PC-9 (cell line): ENCODE data around the gene C10orf71. TPM values are rescaled to one million over a fixed set of nuclear protein-coding genes. Genes with fewer than 3 reads are reported as not detected.

Experiments used
- BruUV-seq: library from RNA; stranded (reverse); fragments of 400-500 nt; replicated peaks from 2 replicates; lab custom pipeline; 2021; lab: Mats Ljungman, UMichigan
- CTCF ChIA-PET: fragments of 300-600 bp; sonication (Branson Sonifier 250); formaldehyde crosslinking; loops from one replicate; lab custom pipeline; 2022; ENCODE audit warnings: antibody characterized with exemption; lab: Charles Lee
- POLR2A ChIA-PET: fragments of 300-600 bp; sonication (Branson Sonifier 250); formaldehyde crosslinking; loops from one replicate; lab custom pipeline; 2022; ENCODE audit warnings: antibody characterized with exemption; ENCODE audit not compliant: unreplicated experiment; lab: Charles Lee
- DNase-seq, 2 experiments: peaks; one replicate each; pipeline versions ENCODE4 v3.0.0 to v3.0.0-alpha.2; 2015 to 2022; ENCODE audit warnings: mixed read lengths in 1 of 2
- H2AFZ ChIP-seq: fragments of 200-600 bp; sonication (generic); 2 replicates; pipeline ENCODE4 v1.8.1; 2017; ENCODE audit warnings: antibody characterized with exemption
- H3F3A ChIP-seq: fragments of 200-600 bp; sonication (generic); 2 replicates; pipeline ENCODE4 v1.8.1; 2017; ENCODE audit warnings: antibody characterized with exemption, mild to moderate bottlenecking, low read depth; ENCODE audit not compliant: insufficient read depth
- H3K27ac ChIP-seq: fragments of 200-600 bp; sonication (generic); 2 replicates; pipeline ENCODE4 v1.6.1; 2016; ENCODE audit warnings: mixed run types
- H3K27me3 ChIP-seq: fragments of 200-600 bp; sonication (generic); 2 replicates; pipeline ENCODE4 v1.6.1; 2016; ENCODE audit warnings: low read depth, mixed run types; ENCODE audit not compliant: insufficient read depth
- H3K36me3 ChIP-seq: fragments of 200-600 bp; sonication (generic); 2 replicates; pipeline ENCODE4 v1.6.1; 2016; ENCODE audit warnings: low read depth, mixed run types
- H3K4me1 ChIP-seq: fragments of 200-600 bp; sonication (generic); replicated peaks from 2 replicates; pipeline ENCODE4 v1.6.1; 2016; ENCODE audit warnings: mixed run types; ENCODE audit not compliant: insufficient read depth
- H3K4me2 ChIP-seq: fragments of 200-600 bp; sonication (generic); 2 replicates; pipeline ENCODE4 v1.6.1; 2017; ENCODE audit warnings: mixed run types
- H3K4me3 ChIP-seq: fragments of 200-600 bp; sonication (generic); 2 replicates; pipeline ENCODE4 v1.6.1; 2016; ENCODE audit warnings: mixed run types
- H3K79me2 ChIP-seq: fragments of 200-600 bp; sonication (generic); 2 replicates; pipeline ENCODE4 v1.6.1; 2017; ENCODE audit warnings: low read depth, mixed run types
- H3K9me2 ChIP-seq: fragments of 200-600 bp; sonication (generic); 2 replicates; pipeline ENCODE4 v1.8.1; 2017; ENCODE audit warnings: mild to moderate bottlenecking; ENCODE audit not compliant: insufficient read depth
- H3K9me3 ChIP-seq: fragments of 200-600 bp; sonication (generic); 2 replicates; pipeline ENCODE4 v1.8.1; 2016; ENCODE audit warnings: low read depth; ENCODE audit not compliant: insufficient read depth
- H4K20me1 ChIP-seq: fragments of 200-600 bp; sonication (generic); 2 replicates; pipeline ENCODE4 v1.8.1; 2017; ENCODE audit not compliant: insufficient read depth
- CTCF ChIP-seq: fragments of 200-600 bp; sonication (generic); conservative IDR thresholded peaks from 2 replicates; pipeline ENCODE4 v1.6.1; 2017; ENCODE audit warnings: mixed run types, antibody characterized with exemption, mild to moderate bottlenecking, moderate library complexity
- EZH2 ChIP-seq: fragments of 200-600 bp; sonication (generic); IDR thresholded peaks from 2 replicates; pipeline ENCODE4 v1.8.0; 2017; ENCODE audit warnings: antibody characterized with exemption, low read depth
- intact Hi-C: fragments of 100-400 bp; cut with micrococcal nuclease; formaldehyde crosslinking; loops from one replicate; pipeline ENCODE4 v1.10.0; 2022; ENCODE audit not compliant: unreplicated experiment
- total RNA-seq: library from RNA; stranded (reverse); gene quantifications from 2 replicates; pipeline ENCODE4 v1.2.3, GENCODE V29; 2021

Gene C10orf71
- total RNA-seq, 1 experiment from 2014 or later = not detected

- H3F3A ChIP-seq = no peaks in the 10 kb centered on the region
- no peak for DNase-seq
- no peaks in the 10 kb centered on the region for H3K9me3 ChIP-seq
- H4K20me1 ChIP-seq = no peaks in the 10 kb centered on the region
- H3K4me2 ChIP-seq = no peak overlapping the region
- H3K36me3 ChIP-seq = no peaks in the 10 kb centered on the region
- H3K4me3 ChIP-seq = no peak overlapping the region
- CTCF ChIA-PET = no interaction called here
- TF ChIP-seq EZH2 (no peak), CTCF (no peak)
- POLR2A ChIA-PET = no interaction called here
- H3K27ac ChIP-seq = no peak overlapping the region
- intact Hi-C loops = no loop called here
- no peaks in the 10 kb centered on the region for H3K79me2 ChIP-seq
- BruUV-seq = no TSS peak
- H2AFZ ChIP-seq = no peak overlapping the region
- no peaks in the 10 kb centered on the region for H3K9me2 ChIP-seq
- H3K27me3 ChIP-seq = peaks cover 58% of the 10 kb centered on the region
- H3K4me1 ChIP-seq = no peaks in the 10 kb centered on the region
Observed at GRCh38 chr10:49308881-49309280, 9.9 kb downstream of the C10orf71 start.

- TF ChIP-seq CTCF (no peak), EZH2 (no peak)
- no TSS peak for BruUV-seq
- Histone ChIP-seq H4K20me1 (no peaks in the 10 kb centered on the region), H3K79me2 (no peaks in the 10 kb centered on the region), H3K27ac (no peak overlapping the region), H3F3A (no peaks in the 10 kb centered on the region), H3K4me2 (no peak overlapping the region), H3K9me2 (no peaks in the 10 kb centered on the region), H3K9me3 (no peaks in the 10 kb centered on the region), H3K4me3 (no peak overlapping the region), H2AFZ (0 out of 2 replicates have a peak overlapping the region, but pooled peaks have one; percentile 15), H3K36me3 (no peaks in the 10 kb centered on the region), H3K27me3 (peaks cover 49% of the 10 kb centered on the region), H3K4me1 (no peaks in the 10 kb centered on the region)
- ChIA-PET CTCF (no interaction called here), POLR2A (no interaction called here)
- no peak for DNase-seq
- intact Hi-C loops = no loop called here
Observed at GRCh38 chr10:49309691-49310411, 10.9 kb downstream of the C10orf71 start.

- no peak overlapping the region for H3K27ac ChIP-seq
- POLR2A ChIA-PET = no interaction called here
- H2AFZ ChIP-seq = no peak overlapping the region
- H3K79me2 ChIP-seq = no peaks in the 10 kb centered on the region
- no peak overlapping the region for H3K4me2 ChIP-seq
- intact Hi-C loops = no loop called here
- no peaks in the 10 kb centered on the region for H3K9me3 ChIP-seq
- no TSS peak for BruUV-seq
- H3K4me1 ChIP-seq = no peaks in the 10 kb centered on the region
- H3F3A ChIP-seq = no peaks in the 10 kb centered on the region
- H3K4me3 ChIP-seq = no peak overlapping the region
- H3K27me3 ChIP-seq = peaks cover 46% of the 10 kb centered on the region
- no peaks in the 10 kb centered on the region for H3K36me3 ChIP-seq
- no peaks in the 10 kb centered on the region for H4K20me1 ChIP-seq
- CTCF ChIA-PET = no interaction called here
- no peaks in the 10 kb centered on the region for H3K9me2 ChIP-seq
- DNase-seq = no peak
- no peak for TF ChIP-seq EZH2
- no peak for TF ChIP-seq CTCF
Observed at GRCh38 chr10:49310460-49310859, 11.5 kb downstream of the C10orf71 start.
